HCEC 1CT (cell line): ENCODE data around the gene KBTBD4.

Source experiments
- DNase-seq: peaks from one replicate; pipeline ENCODE4 v3.0.0-alpha.2; 2017

The KBTBD4 gene

GRCh38 chr11:47523490-47524225 is 55.1 kb downstream of the KBTBD4 start:
- peak; percentile 81 for DNase-seq
